ENCODE measurements around the gene GPR68. TPM values are rescaled to one million over a fixed set of nuclear protein-coding genes. Genes with fewer than 3 reads are reported as not detected.

The GPR68 gene
- total RNA-seq, 1 donor = 8.0 TPM

GRCh38 chr14:91291786-91292405, 47.4 kb upstream of the GPR68 start:
- Histone ChIP-seq H3K4me1 (ENCODE audit: insufficient read depth, low read length) (peaks cover 6% of the 10 kb centered on the region), H4K20me1 (ENCODE audit: insufficient read depth, low read length) (no peaks in the 10 kb centered on the region), H3K27ac (ENCODE audit: low read depth, low read length) (no peak overlapping the region), H3K27me3 (ENCODE audit: insufficient read depth, low read length) (no peaks in the 10 kb centered on the region), H3K4me2 (ENCODE audit: insufficient read depth, low read length) (no peak overlapping the region), H2AFZ (ENCODE audit: low read length) (no peak overlapping the region), H3K4me3 (ENCODE audit: insufficient read depth, low read length) (no peak overlapping the region), H3K9me3 (ENCODE audit: low read depth, low read length) (no peaks in the 10 kb centered on the region), H3K36me3 (ENCODE audit: insufficient read depth, low read length) (no peaks in the 10 kb centered on the region), H3K79me2 (ENCODE audit: insufficient read depth, low read length) (no peaks in the 10 kb centered on the region)
- no peak for TF ChIP-seq CTCF (IDR thresholded peaks at IDR 0.05; ENCODE audit: extremely low read depth, low read depth, low read length)
- peak; percentile 51 for DNase-seq (ENCODE audit: insufficient read length, low spot score, missing footprints)

GRCh38 chr14:91290986-91291385, 46.5 kb upstream of the GPR68 start:
- no peak overlapping the region for H3K4me2 ChIP-seq (ENCODE audit: insufficient read depth, low read length)
- H3K36me3 ChIP-seq (ENCODE audit: insufficient read depth, low read length) = no peaks in the 10 kb centered on the region
- H3K79me2 ChIP-seq (ENCODE audit: insufficient read depth, low read length) = no peaks in the 10 kb centered on the region
- DNase-seq (ENCODE audit: insufficient read length, low spot score, missing footprints) = peak; percentile 10
- H3K4me3 ChIP-seq (ENCODE audit: insufficient read depth, low read length) = no peak overlapping the region
- H3K27ac ChIP-seq (ENCODE audit: low read depth, low read length) = no peak overlapping the region
- no peaks in the 10 kb centered on the region for H4K20me1 ChIP-seq (ENCODE audit: insufficient read depth, low read length)
- no peaks in the 10 kb centered on the region for H3K9me3 ChIP-seq (ENCODE audit: low read depth, low read length)
- no peak overlapping the region for H2AFZ ChIP-seq (ENCODE audit: low read length)
- H3K4me1 ChIP-seq (ENCODE audit: insufficient read depth, low read length) = peaks cover 6% of the 10 kb centered on the region
- H3K27me3 ChIP-seq (ENCODE audit: insufficient read depth, low read length) = no peaks in the 10 kb centered on the region
- no peak for TF ChIP-seq CTCF (IDR thresholded peaks at IDR 0.05; ENCODE audit: extremely low read depth, low read depth, low read length)

- H3K27ac ChIP-seq (ENCODE audit: low read depth, low read length) = no peak overlapping the region
These were observed 45.0 kb upstream of the GPR68 start for GRCh38 chr14:91289464-91289863.

GRCh38 chr14:91288876-91289275, 44.4 kb upstream of the GPR68 start:
- Histone ChIP-seq H3K79me2 (ENCODE audit: insufficient read depth, low read length) (no peaks in the 10 kb centered on the region), H2AFZ (ENCODE audit: low read length) (no peak overlapping the region), H3K4me1 (ENCODE audit: insufficient read depth, low read length) (peaks cover 22% of the 10 kb centered on the region), H3K27me3 (ENCODE audit: insufficient read depth, low read length) (no peaks in the 10 kb centered on the region), H3K9me3 (ENCODE audit: low read depth, low read length) (no peaks in the 10 kb centered on the region), H3K27ac (ENCODE audit: low read depth, low read length) (no peak overlapping the region), H4K20me1 (ENCODE audit: insufficient read depth, low read length) (no peaks in the 10 kb centered on the region), H3K4me2 (ENCODE audit: insufficient read depth, low read length) (no peak overlapping the region), H3K4me3 (ENCODE audit: insufficient read depth, low read length) (no peak overlapping the region), H3K36me3 (ENCODE audit: insufficient read depth, low read length) (no peaks in the 10 kb centered on the region)
- DNase-seq (ENCODE audit: insufficient read length, low spot score, missing footprints) = no peak
- no peak for TF ChIP-seq CTCF (IDR thresholded peaks at IDR 0.05; ENCODE audit: extremely low read depth, low read depth, low read length)

More at GRCh38 chr14:91289464-91289863, 45.0 kb upstream of the GPR68 start:
- Histone ChIP-seq H3K9me3 (ENCODE audit: low read depth, low read length) (no peaks in the 10 kb centered on the region), H3K4me2 (ENCODE audit: insufficient read depth, low read length) (no peak overlapping the region), H3K4me1 (ENCODE audit: insufficient read depth, low read length) (peaks cover 16% of the 10 kb centered on the region), H3K79me2 (ENCODE audit: insufficient read depth, low read length) (no peaks in the 10 kb centered on the region), H3K4me3 (ENCODE audit: insufficient read depth, low read length) (no peak overlapping the region), H3K27me3 (ENCODE audit: insufficient read depth, low read length) (no peaks in the 10 kb centered on the region), H3K36me3 (ENCODE audit: insufficient read depth, low read length) (no peaks in the 10 kb centered on the region), H4K20me1 (ENCODE audit: insufficient read depth, low read length) (no peaks in the 10 kb centered on the region), H2AFZ (ENCODE audit: low read length) (no peak overlapping the region)
- TF ChIP-seq CTCF (IDR thresholded peaks at IDR 0.05; ENCODE audit: extremely low read depth, low read depth, low read length) = no peak
- DNase-seq (ENCODE audit: insufficient read length, low spot score, missing footprints) = peak; percentile 45
